ENCODE results near the gene SLC29A3. TPM values are rescaled to one million over a fixed set of nuclear protein-coding genes. Genes with fewer than 3 reads are reported as not detected.

The SLC29A3 gene
- total and polyA plus RNA-seq, 2 experiments from 2014 or later: 10.3 to 12.3 TPM

- H3K4me1 Mint-ChIP-seq: peaks cover 66% of the 10 kb centered on the region
- peaks cover 28% of the 10 kb centered on the region for H3K27me3 Mint-ChIP-seq (ENCODE audit: insufficient read depth, low read depth, poor library complexity)
- Histone ChIP-seq H3F3A (replicated peaks; ENCODE audit: low read depth) (peaks cover 11% of the 10 kb centered on the region), H3K4me1 (ENCODE audit: insufficient read depth) (peaks cover 30% of the 10 kb centered on the region), H3K4me3 (no peak overlapping the region), H3K27ac (ENCODE audit: low read depth) (no peak overlapping the region), H3K79me2 (replicated peaks; ENCODE audit: insufficient read depth) (no peaks in the 10 kb centered on the region), H3K4me2 (no peak overlapping the region), H3K27me3 (ENCODE audit: insufficient read depth) (no peaks in the 10 kb centered on the region), H3K9me2 (ENCODE audit: insufficient read depth) (no peaks in the 10 kb centered on the region), H2AFZ (no peak overlapping the region), H3K36me3 (ENCODE audit: insufficient read depth) (no peaks in the 10 kb centered on the region; the same call in 1 of the 2 replicates), H4K20me1 (replicated peaks; ENCODE audit: insufficient read depth) (no peaks in the 10 kb centered on the region)
- H3K9me3 Mint-ChIP-seq: 0 out of 3 replicates have a peak, but pooled peaks cover 3% of the 10 kb centered on the region
- DNase-seq (ENCODE audit: low spot score) (no peak), ATAC-seq (no peak)
- H3K36me3 Mint-ChIP-seq (ENCODE audit: low read depth): peaks cover 8% of the 10 kb centered on the region
- H3K4me3 Mint-ChIP-seq: no peak overlapping the region
- TF ChIP-seq EZH2 (IDR thresholded peaks at IDR 0.05; ENCODE audit: low read depth, unreplicated experiment) (no peak), STAT1 (IDR thresholded peaks at IDR 0.05; ENCODE audit: unreplicated experiment) (no peak), CTCF (conservative IDR thresholded peaks at IDR 0.05; ENCODE audit: low read depth in 2 of 2) (no peak), ZNF462 (CRISPR knock-in tag; IDR thresholded peaks at IDR 0.05) (no peak), JUNB (IDR thresholded peaks at IDR 0.05; ENCODE audit: unreplicated experiment) (no peak), POLR2AphosphoS5 (IDR thresholded peaks at IDR 0.05; ENCODE audit: low read depth) (no peak)
- H3K27ac Mint-ChIP-seq: peak overlapping the region; percentile 13; the same call in 1 of the 2 replicates
Measured at GRCh38 chr10:71339796-71340589, 20.9 kb downstream of the SLC29A3 start.

All from GM23338 (cell line).